GM12878 (cell line): ENCODE results near the gene TRIP4. TPM values are rescaled to one million over a fixed set of nuclear protein-coding genes. Genes with fewer than 3 reads are reported as not detected.

Experiments
- ATAC-seq: fragments of 200-7000 bp; cut with Tn5 transposase; 3 replicates; pipeline ENCODE4 v1.9.1; 2020; ENCODE audit warnings: mild to moderate bottlenecking, moderate library complexity
- BruUV-seq: library from RNA; stranded (reverse); fragments of 400-500 nt; replicated peaks from 2 replicates; lab custom pipeline; 2021; lab: Mats Ljungman, UMichigan
- CTCF ChIA-PET: fragments of 300-600 bp; sonication (Branson Sonifier 250); formaldehyde crosslinking; extraction: SDS; loops from one replicate; lab custom pipeline; 2021; ENCODE audit warnings: inconsistent platforms; lab: Yijun Ruan, JAX
- POLR2A ChIA-PET: fragments of 350-600 bp; formaldehyde crosslinking; extraction: SDS; loops from one replicate; lab custom pipeline; 2021; ENCODE audit warnings: inconsistent platforms; lab: Charles Lee
- RAD21 ChIA-PET: fragments of 300-600 bp; sonication (Branson Sonifier 250); formaldehyde crosslinking; loops from one replicate; lab custom pipeline; 2023; ENCODE audit warnings: antibody characterized with exemption; ENCODE audit not compliant: unreplicated experiment; lab: Charles Lee
- SMC1A ChIA-PET: fragments of 300-600 bp; sonication (Branson Sonifier 250); formaldehyde crosslinking; loops from one replicate; lab custom pipeline; 2023; ENCODE audit not compliant: unreplicated experiment, uncharacterized antibody; lab: Charles Lee
- DNase-seq: peaks from one replicate; pipeline ENCODE4 v3.0.0-alpha.2; 2011; ENCODE audit warnings: low read depth, low spot score
- FAIRE-seq: peaks from 3 replicates; lab custom pipeline; 2011; peaks lifted over from hg19 to GRCh38; lab: Jason Lieb, UNC
- H2AFZ ChIP-seq: 2 replicates; pipeline ENCODE4 v1.6.0; 2011; ENCODE audit warnings: low read depth, low read length, control low read depth; ENCODE audit not compliant: control insufficient read depth
- H3K27ac ChIP-seq: 2 replicates; pipeline ENCODE4 v1.5.1; 2011; ENCODE audit warnings: control low read depth; ENCODE audit not compliant: control insufficient read depth, insufficient read depth
- H3K27me3 ChIP-seq, 2 experiments: replicated peaks in 1 of 2; 2 replicates each; pipeline versions ENCODE4 v1.6.0 to v1.6.1; 2011; ENCODE audit warnings: low read length in 1 of 2; ENCODE audit not compliant: control insufficient read depth in 2 of 2, insufficient read depth in 2 of 2
- H3K36me3 ChIP-seq, 2 experiments: 2 replicates each; pipeline ENCODE4 v1.5.1; 2011; ENCODE audit warnings: low read length in 1 of 2; ENCODE audit not compliant: control insufficient read depth in 2 of 2, insufficient read depth in 2 of 2
- H3K4me1 ChIP-seq: 2 replicates; pipeline ENCODE4 v1.6.1; 2011; ENCODE audit warnings: mild to moderate bottlenecking, low read length, moderate library complexity, mixed read lengths; ENCODE audit not compliant: control insufficient read depth, insufficient read depth
- H3K4me2 ChIP-seq: 2 replicates; pipeline ENCODE4 v1.6.0; 2011; ENCODE audit warnings: control low read depth; ENCODE audit not compliant: control insufficient read depth, insufficient read depth
- H3K4me3 ChIP-seq: fragments of 200-600 bp; sonication (generic); 2 replicates; pipeline ENCODE4 v1.5.1; 2016
- H3K79me2 ChIP-seq: 2 replicates; pipeline ENCODE4 v1.6.0; 2011; ENCODE audit warnings: low read length; ENCODE audit not compliant: control insufficient read depth, insufficient read depth
- H3K9ac ChIP-seq: 2 replicates; pipeline ENCODE4 v1.8.0; 2011; ENCODE audit warnings: low read length, control low read depth, mixed read lengths; ENCODE audit not compliant: control insufficient read depth, insufficient read depth
- H3K9me3 ChIP-seq: replicated peaks from 3 replicates; pipeline ENCODE4 v1.5.1; 2011; ENCODE audit warnings: mild to moderate bottlenecking, low read length; ENCODE audit not compliant: control insufficient read depth, insufficient read depth
- H4K20me1 ChIP-seq: 2 replicates; pipeline ENCODE4 v1.6.0; 2011; ENCODE audit not compliant: control insufficient read depth, insufficient read depth
- BACH1 ChIP-seq: fragments of 450-650 bp; IDR thresholded peaks from 2 replicates; pipeline ENCODE4 v1.6.1; 2017; ENCODE audit warnings: mild to moderate bottlenecking, borderline replicate concordance
- EED ChIP-seq: sonication (generic); IDR thresholded peaks from 2 replicates; pipeline ENCODE4 v1.6.1; 2016; ENCODE audit warnings: antibody characterized with exemption, low read depth
- EGR1 ChIP-seq, 2 experiments: IDR thresholded peaks; 1 replicate in 1 of 2; 2 replicates in 1 of 2; pipeline ENCODE4 v1.6.1; 2011 to 2012; ENCODE audit warnings: low read depth in 2 of 2, low read length in 2 of 2, borderline replicate concordance in 1 of 2, mild to moderate bottlenecking in 1 of 2, moderate library complexity in 1 of 2
- ETV6 ChIP-seq, 2 experiments: fragments of 450-650 bp in 1 of 2; IDR thresholded peaks in 1 of 2; conservative IDR thresholded peaks in 1 of 2; 2 replicates each; pipeline ENCODE4 v1.6.1; 2014; ENCODE audit warnings: antibody characterized with exemption in 1 of 2, borderline replicate concordance in 1 of 2, low read depth in 1 of 2, mild to moderate bottlenecking in 1 of 2, moderate library complexity in 1 of 2
- HDAC6 ChIP-seq: fragments of 200-600 bp; sonication (generic); IDR thresholded peaks from one replicate; pipeline ENCODE4 v1.8.0; 2017; ENCODE audit warnings: antibody characterized with exemption; ENCODE audit not compliant: unreplicated experiment
- IRF3 ChIP-seq: fragments of 450-650 bp; IDR thresholded peaks from 2 replicates; pipeline ENCODE4 v1.6.1; 2014; ENCODE audit warnings: mild to moderate bottlenecking
- NBN ChIP-seq: fragments of 450-650 bp; IDR thresholded peaks from 2 replicates; pipeline ENCODE4 v1.6.1; 2016
- POLR2A ChIP-seq: IDR thresholded peaks from 2 replicates; pipeline ENCODE4 v1.6.1; 2011; ENCODE audit warnings: low read depth, mild to moderate bottlenecking, low read length
- ZZZ3 ChIP-seq: IDR thresholded peaks from 2 replicates; pipeline ENCODE4 v1.6.1; 2011; ENCODE audit warnings: low read depth; ENCODE audit not compliant: control insufficient read depth, insufficient read length
- WGBS: methylation state at CpG from one replicate; pipeline ENCODE4 v1.1.6; 2016; ENCODE audit warnings: low lambda C conversion rate; ENCODE audit not compliant: insufficient replicate concordance, insufficient coverage; ENCODE audit errors: missing lambda C conversion rate; 5-methylcytosine and 5-hydroxymethylcytosine counted together
- in situ Hi-C: fragments of 300-500 bp; cut with MboI; formaldehyde crosslinking; loops from 9 replicates; pipeline ENCODE4 v1.14.3; 2018; ENCODE audit warnings: mixed read lengths
- intact Hi-C: fragments of 100-400 bp; cut with micrococcal nuclease; formaldehyde crosslinking; loops from one replicate; pipeline ENCODE4 v1.14.2; 2022; ENCODE audit not compliant: unreplicated experiment
- polyA plus RNA-seq, 11 experiments: library from polyadenylated mRNA; depleted of rRNA in 4 of 11; unstranded in 6 of 11; stranded (reverse) in 5 of 11; fragments of >200 nt; fragmentation: Nextera tagmentation in 4 of 11; fragmentation: Illumina TruSeq in 1 of 11; extraction: Ambion mirVana in 4 of 11; extraction: Trizol in 1 of 11; gene quantifications; 1 replicate in 1 of 11; 2 replicates in 10 of 11; pipeline versions ENCODE4 v1.2.1 to v1.2.3, GENCODE V29; 2011 to 2016; ENCODE audit warnings: inconsistent platforms in 2 of 11, missing spikeins in 2 of 11, low read depth in 1 of 11
- total RNA-seq, 4 experiments: library from RNA; depleted of rRNA in 3 of 4; stranded (reverse); fragments of >200 nt in 3 of 4; fragmentation: Illumina TruSeq in 1 of 4; extraction: Trizol in 1 of 4; gene quantifications; 2 replicates each; pipeline versions ENCODE4 v1.2.1 to v1.2.3, GENCODE V29; 2013 to 2021
- TF ChIP-seq, protein P1 (sequence below), 3 experiments: IDR thresholded peaks in 2 of 3; conservative IDR thresholded peaks in 1 of 3; 2 replicates each; pipeline ENCODE4 v1.5.1; 2011; ENCODE audit warnings: low read depth in 3 of 3, low read length in 3 of 3, mild to moderate bottlenecking in 3 of 3, control low read depth in 2 of 3, moderate library complexity in 2 of 3, inconsistent platforms in 1 of 3, mixed read lengths in 1 of 3; ENCODE audit not compliant: control insufficient read depth in 2 of 3, insufficient read depth in 1 of 3; ENCODE audit errors: extremely low read depth in 1 of 3

The TRIP4 gene
- total and polyA plus RNA-seq, 10 of the 15 experiments (the other 5 are each of a cell fraction or from before 2014, with no cell fraction given) = 6.4 to 24.5 (median 20.0) TPM

DNA sequence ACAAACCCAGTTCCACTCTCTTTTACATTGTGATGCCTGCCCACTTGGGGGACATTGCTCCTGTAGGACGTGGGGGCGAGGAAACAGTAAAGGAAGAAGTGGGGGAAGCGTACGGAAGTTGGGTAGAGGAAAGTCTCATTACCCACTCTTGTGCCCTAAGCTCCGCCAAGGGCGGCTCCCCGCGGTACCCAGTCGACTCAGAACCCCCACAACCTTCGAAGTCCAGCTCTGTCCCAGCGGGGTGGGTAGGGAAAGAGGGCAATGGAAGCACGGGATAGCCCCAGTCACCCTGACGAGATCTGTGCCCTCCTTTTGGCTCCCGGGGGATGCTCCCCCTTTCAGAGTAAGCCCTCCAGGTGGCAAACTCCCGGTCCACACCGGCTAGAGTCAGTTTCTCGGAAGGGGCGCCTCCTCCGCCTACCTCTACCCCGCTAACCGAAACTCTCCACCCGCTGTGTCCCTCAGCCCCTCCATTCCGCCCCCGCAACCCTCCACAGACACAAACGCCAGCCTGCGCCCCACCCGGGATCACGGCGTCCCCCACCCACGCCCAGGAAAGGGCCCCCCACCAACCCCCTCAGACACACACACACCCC lies 32.2 kb upstream of the TRIP4 start:
- H3K79me2 ChIP-seq = peaks cover 34% of the 10 kb centered on the region
- intact Hi-C loops = loop anchor here (5.0 kb wide), 1 partner anchor 193 kb away; the partner anchor contains the start of gene PPIB
- H3K27ac ChIP-seq = peak overlapping the region; percentile 64
- H3K9me3 ChIP-seq = no peaks in the 10 kb centered on the region
- peak overlapping the region; percentile 71 for H3K4me2 ChIP-seq
- H3K27me3 ChIP-seq = no peaks in the 10 kb centered on the region
- ChIA-PET RAD21 (interaction anchor here (1.0 to 1.8 kb wide), 4 partner anchors 32 to 211 kb away, joined by 3 to 5 read pairs (median 4); partner anchors contain the start of gene TRIP4), CTCF (interaction anchor here (0.7 to 1.3 kb wide), 6 partner anchors 10 to 373 kb away, joined by 3 to 6 read pairs (median 4); partner anchors contain the start of gene PPIB), POLR2A (interaction anchor here (0.6 to 1.8 kb wide), 4 partner anchors 22 to 823 kb away, joined by 3 to 5 read pairs (median 4); partner anchors contain the start of gene PPIB), SMC1A (interaction anchor here (1.0 kb wide), 7 partner anchors 18 to 192 kb away, joined by 3 to 4 read pairs (median 3); partner anchors contain the start of gene PPIB)
- peak overlapping the region; percentile 70 for H3K9ac ChIP-seq
- under 1% methylated on average over 24 of the region's 30 CpGs for WGBS
- H3K4me3 ChIP-seq = peak overlapping the region; percentile 77
- BruUV-seq = TSS peak; percentile 76
- ATAC-seq (peak; percentile 58), DNase-seq (no peak), FAIRE-seq (no peak)
- H3K4me1 ChIP-seq = peaks cover 3% of the 10 kb centered on the region; the same call in 1 of the 2 replicates
- peak overlapping the region; percentile 65 for H2AFZ ChIP-seq
- no peaks in the 10 kb centered on the region for H4K20me1 ChIP-seq
- in situ Hi-C loops = no loop called here
- H3K36me3 ChIP-seq = no peaks in the 10 kb centered on the region; a peak in 1 of 4 replicates
- TF ChIP-seq ETV6 (conservative IDR thresholded peaks at IDR 0.05 in 1 of 2, IDR thresholded peaks at IDR 0.05 in 1 of 2; ENCODE audit: borderline replicate concordance in 1 of 2, low read depth in 1 of 2) = peak in 1 of 2 experiments; percentile 50; a peak in 1 of 4 replicates
- TF ChIP-seq BACH1 = 0 out of 2 replicates have a peak, but pooled peaks have one; percentile 11
- no peak for TF ChIP-seq HDAC6
- no peak for TF ChIP-seq POLR2A
- no peak for TF ChIP-seq EED
- TF ChIP-seq IRF3 = no peak
- TF ChIP-seq NBN = no peak
- peak in 1 of 2 experiments; percentile 92; a peak in 2 of 3 replicates for TF ChIP-seq EGR1 (IDR thresholded peaks at IDR 0.05; ENCODE audit: borderline replicate concordance in 1 of 2, low read depth in 2 of 2, low read length in 2 of 2)
- TF ChIP-seq ZZZ3 = no peak
- TF ChIP-seq, protein P1, sequence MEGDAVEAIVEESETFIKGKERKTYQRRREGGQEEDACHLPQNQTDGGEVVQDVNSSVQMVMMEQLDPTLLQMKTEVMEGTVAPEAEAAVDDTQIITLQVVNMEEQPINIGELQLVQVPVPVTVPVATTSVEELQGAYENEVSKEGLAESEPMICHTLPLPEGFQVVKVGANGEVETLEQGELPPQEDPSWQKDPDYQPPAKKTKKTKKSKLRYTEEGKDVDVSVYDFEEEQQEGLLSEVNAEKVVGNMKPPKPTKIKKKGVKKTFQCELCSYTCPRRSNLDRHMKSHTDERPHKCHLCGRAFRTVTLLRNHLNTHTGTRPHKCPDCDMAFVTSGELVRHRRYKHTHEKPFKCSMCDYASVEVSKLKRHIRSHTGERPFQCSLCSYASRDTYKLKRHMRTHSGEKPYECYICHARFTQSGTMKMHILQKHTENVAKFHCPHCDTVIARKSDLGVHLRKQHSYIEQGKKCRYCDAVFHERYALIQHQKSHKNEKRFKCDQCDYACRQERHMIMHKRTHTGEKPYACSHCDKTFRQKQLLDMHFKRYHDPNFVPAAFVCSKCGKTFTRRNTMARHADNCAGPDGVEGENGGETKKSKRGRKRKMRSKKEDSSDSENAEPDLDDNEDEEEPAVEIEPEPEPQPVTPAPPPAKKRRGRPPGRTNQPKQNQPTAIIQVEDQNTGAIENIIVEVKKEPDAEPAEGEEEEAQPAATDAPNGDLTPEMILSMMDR (IDR thresholded peaks at IDR 0.05 in 2 of 3, conservative IDR thresholded peaks at IDR 0.05 in 1 of 3; ENCODE audit: control insufficient read depth in 2 of 3, extremely low read depth in 1 of 3, insufficient read depth in 1 of 3, low read depth in 3 of 3, low read length in 3 of 3) = no peak
